ENCODE measurements around the gene ADH7.
"Not testable (repeated sequence)": the region's sequence is repeated elsewhere in the genome, so short reads cannot be mapped to it uniquely, and the experiment has no call there.

ADH7 gene

GRCh38 chr4:99414902-99415301, 20.2 kb downstream of the ADH7 start:
- DNase-seq, result not testable (repeated sequence)

- no peak for DNase-seq
Measured at GRCh38 chr4:99414401-99414800, 20.7 kb downstream of the ADH7 start.

DNA sequence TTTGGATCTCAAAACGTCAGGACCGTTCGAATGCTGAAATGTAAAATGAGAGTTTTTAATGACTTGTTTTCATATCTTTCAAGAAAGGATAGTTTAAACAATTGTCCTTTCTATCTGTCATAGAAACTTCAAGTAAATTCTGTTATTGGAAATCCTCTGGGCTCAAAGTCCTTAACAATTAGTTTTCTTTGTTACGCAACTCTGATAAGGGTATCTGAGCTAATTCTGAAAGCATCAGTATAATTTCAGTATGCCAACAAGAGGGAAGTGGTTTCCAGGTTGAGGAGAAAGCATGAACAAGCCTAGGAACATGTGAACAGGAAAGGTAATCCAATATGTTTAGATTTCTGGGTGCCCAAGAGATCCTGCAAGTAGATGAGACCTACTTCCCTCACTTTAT, 22.0 kb downstream of the ADH7 start:
- no peak for DNase-seq

DNA sequence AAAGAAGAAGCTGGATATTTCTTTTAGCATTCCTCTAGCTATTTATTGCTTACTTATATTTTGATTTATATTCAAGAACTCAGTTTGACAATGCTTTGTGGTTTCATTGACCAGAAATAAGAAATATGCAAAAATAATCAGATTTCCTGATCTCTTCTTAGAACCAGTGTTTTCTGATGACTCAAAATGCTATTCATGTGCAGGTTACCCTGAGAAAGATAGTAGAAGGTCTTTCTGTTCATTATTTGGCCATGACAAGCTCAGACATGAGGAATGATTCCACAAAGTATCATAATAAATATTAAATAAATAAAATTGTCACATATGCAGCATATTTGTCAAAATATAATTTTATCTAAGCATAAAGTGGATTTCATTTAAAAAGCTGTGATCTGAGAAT, 24.1 kb downstream of the ADH7 start:
- no peak for DNase-seq

DNA sequence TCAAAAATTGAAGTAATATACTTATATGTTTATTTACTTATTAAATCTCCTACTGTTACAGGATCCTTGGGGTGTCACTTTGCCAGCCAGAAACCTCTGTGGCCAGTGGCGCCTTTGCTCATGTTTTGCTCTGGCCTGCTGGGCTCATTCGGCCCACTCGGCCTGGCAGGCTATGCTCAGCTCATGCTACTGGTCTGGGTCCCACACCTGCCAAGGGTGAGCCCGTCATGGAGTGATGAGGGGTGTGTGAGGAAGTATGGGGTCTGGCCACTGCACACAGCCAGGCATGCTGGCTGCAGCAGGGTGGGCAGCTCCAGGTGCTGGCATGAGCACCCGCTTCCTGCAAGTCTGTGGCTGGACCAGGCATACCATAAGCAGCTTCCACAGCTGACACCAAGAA, 25.1 kb downstream of the ADH7 start:
- no peak for DNase-seq

- DNase-seq, result no peak
Measured at GRCh38 chr4:99408346-99408745, 26.8 kb downstream of the ADH7 start.

- peak; percentile 18 to 62 for DNase-seq
Measured at GRCh38 chr4:99405433-99406115, 29.6 kb downstream of the ADH7 start.

DNA sequence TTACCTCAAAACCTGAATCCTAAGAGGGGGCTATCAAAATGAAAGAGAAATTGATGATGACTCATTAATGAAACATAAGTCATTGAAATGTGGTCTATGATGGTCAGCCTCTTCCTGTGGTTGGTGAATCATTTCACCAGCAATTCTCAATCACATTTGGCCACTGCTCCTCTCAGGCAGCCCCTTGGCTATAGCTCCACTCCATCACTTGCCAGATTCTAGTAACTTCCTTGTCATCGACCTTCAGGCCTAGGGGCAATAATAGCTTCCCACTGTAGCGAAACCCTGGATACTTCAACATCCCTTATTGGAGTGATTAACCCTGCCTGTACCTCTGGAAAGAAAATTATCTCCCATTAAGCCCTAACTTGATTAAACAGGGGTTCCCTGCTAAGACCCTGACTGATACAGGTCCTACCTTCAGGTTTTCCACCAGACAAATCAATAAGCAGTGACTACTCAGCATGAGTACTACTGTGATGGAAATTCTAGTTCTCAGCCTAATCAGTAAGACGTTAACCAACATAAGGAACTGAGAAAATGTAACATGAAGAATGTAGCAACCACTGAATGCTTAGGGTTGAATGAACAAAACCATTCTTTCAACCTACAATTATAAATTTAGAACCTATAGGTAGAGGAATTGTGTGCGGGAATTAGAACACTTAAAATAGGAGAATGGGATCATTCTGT, 30.4 kb downstream of the ADH7 start:
- DNase-seq, result no peak

DNA sequence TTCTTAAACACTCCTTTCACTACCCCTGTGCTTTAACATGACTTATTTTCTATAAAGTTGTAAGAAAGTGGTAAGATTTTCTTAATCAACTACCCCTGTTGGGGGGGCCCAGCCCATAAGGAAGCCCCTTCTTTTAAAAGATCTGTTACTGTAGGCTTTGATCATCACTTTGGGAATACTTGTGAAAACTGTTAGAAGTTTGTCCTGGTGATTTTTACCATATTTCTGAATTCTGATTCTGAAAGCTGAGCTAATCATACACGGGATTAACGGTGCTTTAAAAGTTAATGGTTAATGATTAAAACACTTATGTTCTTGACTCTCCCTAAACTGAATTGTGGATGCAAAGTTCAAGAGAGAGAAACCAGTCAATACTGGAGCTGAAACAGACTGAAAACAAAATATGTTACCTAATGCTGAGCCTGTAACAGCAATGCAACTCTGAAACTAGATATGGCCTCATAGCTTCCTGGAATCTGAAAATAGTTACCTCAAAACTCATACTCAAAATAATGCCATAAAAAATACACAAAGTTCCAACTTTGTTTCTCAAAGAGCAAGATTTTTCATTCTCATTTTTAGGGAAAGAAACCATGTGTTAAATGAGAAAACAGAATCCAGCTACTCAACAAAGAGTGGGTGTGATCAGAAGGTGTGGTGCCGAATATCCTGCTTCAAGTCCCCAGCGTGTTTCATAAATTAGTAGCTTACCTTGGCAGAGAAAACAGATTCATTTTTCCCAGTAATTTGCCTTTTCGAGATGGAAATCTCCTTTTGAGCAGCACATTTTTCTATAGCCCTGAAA, 31.6 kb downstream of the ADH7 start:
- no peak for DNase-seq

DNA sequence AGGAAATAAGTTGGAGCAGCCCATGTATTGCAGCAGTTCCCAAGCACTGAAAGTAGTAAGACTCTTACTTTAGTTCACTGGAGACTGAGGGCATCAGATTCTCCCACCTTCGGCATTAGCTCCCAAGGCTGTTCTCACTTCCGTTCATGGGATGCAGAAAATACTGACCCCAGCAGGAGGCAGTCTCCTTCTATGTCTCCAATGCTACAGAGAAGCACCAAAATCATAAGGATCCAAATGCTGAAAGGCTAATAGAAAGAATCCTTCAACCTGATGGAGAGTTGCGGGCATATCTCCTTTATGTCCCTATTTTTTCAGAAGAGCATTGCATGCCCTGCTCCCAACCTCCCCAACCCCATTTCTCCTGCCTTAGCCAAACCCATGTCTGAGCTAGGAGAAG, 32.4 kb downstream of the ADH7 start:
- DNase-seq, result no peak

- DNase-seq, result no peak
Measured at GRCh38 chr4:99400831-99401230, 34.3 kb downstream of the ADH7 start.

GRCh38 chr4:99399017-99399416, 36.1 kb downstream of the ADH7 start:
- no peak for DNase-seq

- no peak for DNase-seq
Measured at GRCh38 chr4:99395595-99396364, 39.4 kb downstream of the ADH7 start.

DNA sequence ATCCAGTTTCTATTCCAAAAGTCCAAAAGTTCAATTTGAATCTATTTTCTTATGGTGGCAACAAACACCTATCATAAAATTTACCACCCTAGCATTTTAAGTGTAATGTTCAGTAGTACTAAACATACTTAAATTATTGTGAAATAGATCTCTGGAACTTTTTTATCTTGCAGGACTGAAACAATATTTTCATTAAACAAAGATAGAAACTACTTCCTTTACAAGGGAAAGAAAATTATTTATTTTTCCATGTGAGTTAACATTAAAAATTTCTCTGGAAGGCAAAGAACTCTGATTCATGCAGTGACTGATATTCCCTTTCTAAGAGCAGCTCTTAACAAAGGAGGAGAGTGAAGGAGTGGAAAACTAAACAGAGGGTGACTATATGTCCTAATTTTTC, 40.2 kb downstream of the ADH7 start:
- DNase-seq, result no peak

GRCh38 chr4:99390055-99390454, 45.1 kb downstream of the ADH7 start:
- no peak for DNase-seq

GRCh38 chr4:99389606-99390005, 45.5 kb downstream of the ADH7 start:
- no peak for DNase-seq

DNA sequence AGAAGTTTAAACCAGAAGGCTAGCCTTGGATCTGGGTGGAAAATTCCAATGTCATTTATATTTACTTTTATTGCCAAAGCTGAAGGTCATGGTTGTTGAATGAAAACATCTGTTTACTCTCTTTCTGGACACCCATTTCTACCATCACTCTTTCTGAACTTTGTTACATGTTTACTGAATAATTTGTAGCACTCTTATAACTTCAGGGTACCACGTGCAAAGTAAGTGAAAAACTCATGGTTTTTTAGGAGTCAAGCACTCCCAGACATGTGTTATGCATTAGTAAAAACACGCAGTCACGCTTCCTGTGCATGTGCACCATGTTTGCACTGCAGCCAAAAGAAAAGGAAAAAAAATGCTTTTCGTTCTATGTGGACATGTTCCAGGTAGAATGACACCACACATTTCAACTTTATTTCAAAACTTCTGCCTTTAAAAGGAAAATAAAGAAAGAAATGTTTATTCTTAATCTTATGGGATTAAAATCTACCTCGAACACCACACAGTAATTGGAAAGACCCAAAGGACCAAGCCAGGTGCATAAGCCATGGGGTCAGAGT, 51.2 kb downstream of the ADH7 start:
- DNase-seq, result no peak

GRCh38 chr4:99383399-99383798, 51.7 kb downstream of the ADH7 start:
- DNase-seq, result no peak

DNA sequence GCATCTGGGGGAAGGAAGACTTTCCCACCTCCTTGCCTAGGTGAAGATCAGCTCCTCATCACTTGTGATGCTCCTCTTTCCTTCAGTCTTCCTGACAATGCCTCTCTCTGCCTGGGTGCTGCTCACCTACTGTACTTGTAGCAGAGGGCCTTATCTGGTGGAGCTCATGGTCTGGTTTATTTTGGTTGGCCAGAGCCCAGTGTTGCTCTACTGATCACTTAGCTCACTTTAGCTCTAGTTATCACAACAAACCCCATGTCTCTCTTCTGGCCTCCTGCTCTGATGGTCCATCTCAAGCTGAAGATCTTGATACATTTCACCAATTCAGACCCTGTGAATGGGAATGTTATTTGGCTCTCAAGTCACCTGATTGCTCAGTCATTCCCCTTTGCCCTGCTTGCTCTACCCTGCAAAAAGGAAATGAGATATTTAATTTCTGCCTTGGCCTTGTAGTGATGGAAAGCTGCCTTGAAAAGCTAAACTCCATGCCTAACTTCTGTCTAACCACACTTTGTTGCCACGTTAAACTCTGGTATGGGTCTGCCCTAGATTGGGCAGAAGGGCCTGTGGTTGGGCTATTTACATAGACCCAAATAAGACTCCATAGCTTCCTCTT, 52.3 kb downstream of the ADH7 start:
- DNase-seq, result no peak

DNA sequence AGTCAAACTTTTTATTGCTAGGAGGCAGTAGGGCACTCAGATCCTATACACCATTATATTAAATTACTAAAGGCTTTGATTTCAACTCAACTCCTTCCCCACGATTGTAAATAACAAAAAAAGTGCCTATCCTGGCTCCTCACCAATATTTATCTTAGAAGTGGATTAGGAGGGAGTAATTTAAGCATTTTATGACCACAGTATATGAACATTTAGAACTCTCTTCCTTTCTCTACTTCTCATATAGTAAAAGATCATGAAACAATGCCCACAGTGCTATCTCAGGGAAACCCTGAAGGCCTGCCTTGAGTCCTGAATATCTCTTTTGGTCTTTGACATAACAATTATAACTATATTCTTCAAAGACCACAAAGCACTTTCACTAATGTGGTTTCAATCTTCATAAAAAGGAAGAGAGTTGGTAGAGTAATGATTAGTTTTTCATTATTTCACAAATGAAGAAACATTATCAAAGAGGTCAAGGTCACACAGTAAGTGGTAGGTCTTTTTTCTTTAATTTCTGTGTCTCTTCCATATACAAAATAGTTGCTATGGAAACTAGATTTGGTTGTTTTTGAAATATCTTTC, 53.5 kb downstream of the ADH7 start:
- DNase-seq, result no peak

- no peak for DNase-seq
Measured at GRCh38 chr4:99379571-99379970, 55.6 kb downstream of the ADH7 start.

GRCh38 chr4:99378876-99379275, 56.3 kb downstream of the ADH7 start:
- no peak for DNase-seq
